ENCODE measurements around the gene MAGEA11. TPM values are rescaled to one million over a fixed set of nuclear protein-coding genes. Genes with fewer than 3 reads are reported as not detected.

The MAGEA11 gene
- total and polyA plus RNA-seq, 2 of the 4 experiments (the other 2 are of a cell fraction): not detected

DNA sequence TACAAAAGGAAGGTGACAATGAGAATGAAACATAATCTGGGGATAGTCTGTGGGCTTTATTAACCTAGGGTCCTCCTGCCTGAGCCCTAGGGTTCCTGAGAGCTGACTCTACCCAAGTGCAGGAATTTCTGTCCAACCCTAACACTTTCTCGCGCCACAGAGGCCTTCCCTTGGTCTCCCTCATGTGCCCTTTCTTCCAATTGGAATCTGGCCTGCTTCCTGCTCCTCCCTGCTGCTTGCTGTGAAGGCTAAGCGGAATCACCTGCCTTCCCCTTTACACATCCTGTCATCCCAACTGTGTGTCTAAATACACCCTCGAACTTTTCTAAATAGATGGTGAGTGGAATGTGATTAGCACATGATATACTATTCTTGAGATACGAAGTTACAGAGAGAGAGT, 5.9 kb downstream of the MAGEA11 start:
- H2AK9ac ChIP-seq (replicated peaks; ENCODE audit: low read depth, low read length, poor library complexity): no peak overlapping the region
- no peak for DNase-seq
- no peak for TF ChIP-seq CHD1 (IDR thresholded peaks at IDR 0.05; ENCODE audit: low read depth, low read length)
- TF ChIP-seq FOS (IDR thresholded peaks at IDR 0.05; ENCODE audit: low read depth, low read length): no peak
- TF ChIP-seq MAZ (IDR thresholded peaks at IDR 0.05; ENCODE audit: borderline replicate concordance, low read depth, low read length): no peak
- TF ChIP-seq BHLHE40 (IDR thresholded peaks at IDR 0.05; ENCODE audit: low read depth, low read length): no peak
- no peak for TF ChIP-seq SMC3 (IDR thresholded peaks at IDR 0.05; ENCODE audit: low read depth, low read length)
- TF ChIP-seq RCOR1 (IDR thresholded peaks at IDR 0.05; ENCODE audit: insufficient replicate concordance, low read length): no peak
- H3K18ac ChIP-seq (ENCODE audit: low read depth, low read length): no peak overlapping the region
- no peak overlapping the region for H3K14ac ChIP-seq (replicated peaks; ENCODE audit: low read depth, low read length)
- no peak overlapping the region for H2BK15ac ChIP-seq (ENCODE audit: low read depth, low read length)
- H3K9me1 ChIP-seq (ENCODE audit: insufficient read depth, low read length): no peaks in the 10 kb centered on the region
- H3K27me3 ChIP-seq (ENCODE audit: control insufficient read depth, insufficient read depth, low read length): peaks cover 2% of the 10 kb centered on the region; the same call in 1 of the 2 replicates
- no peak overlapping the region for H2BK120ac ChIP-seq (ENCODE audit: low read depth, low read length)
- no peaks in the 10 kb centered on the region for H4K20me1 ChIP-seq (ENCODE audit: insufficient read depth, low read length)
- H3K4me3 ChIP-seq (ENCODE audit: insufficient read depth, low read depth, low read length): no peak overlapping the region
- no peak overlapping the region for H2AK5ac ChIP-seq (ENCODE audit: low read depth, low read length)
- H2AFZ ChIP-seq (replicated peaks; ENCODE audit: low read length, poor library complexity): no peak overlapping the region
- no peak overlapping the region for H4K8ac ChIP-seq (ENCODE audit: low read depth in 2 of 2, low read length in 2 of 2)
- H3K36me3 ChIP-seq (ENCODE audit: control insufficient read depth, insufficient read depth, low read length): no peaks in the 10 kb centered on the region
- H3K9ac ChIP-seq (ENCODE audit: low read depth, low read length): no peak overlapping the region
- H3K56ac ChIP-seq (ENCODE audit: extremely low read depth, insufficient read depth, low read length): no peak overlapping the region
- intact Hi-C loops (cut with micrococcal nuclease) (no loop called here), dilution Hi-C loops (cut with HindIII; ENCODE audit: low sequenced_read_pairs, unreplicated experiment) (no loop called here), in situ Hi-C loops (cut with MboI; ENCODE audit: low sequenced_read_pairs) (loop anchor here (25.0 kb wide), 1 partner anchor 119 kb away; no protein-coding TSS in a partner anchor)
- no TSS peak for BruUV-seq (replicated peaks)
- H3K4me2 ChIP-seq (ENCODE audit: low read depth, low read length): no peak overlapping the region
- H2BK20ac ChIP-seq (ENCODE audit: low read depth, low read length): no peak overlapping the region
- no peak overlapping the region for H4K91ac ChIP-seq (ENCODE audit: insufficient read depth, low read depth, low read length)
- H3K27ac ChIP-seq (ENCODE audit: insufficient read depth, low read length): no peak overlapping the region
- no peak overlapping the region for H2BK5ac ChIP-seq (ENCODE audit: low read depth, low read length, poor library complexity, severe bottlenecking)
- no peaks in the 10 kb centered on the region for H3K9me3 ChIP-seq (ENCODE audit: control insufficient read depth, insufficient read depth, low read length)
- no CpG with 5 or more reads among the region's 5 CpGs for WGBS, 2 experiments (ENCODE audit: extremely low coverage in 2 of 2, insufficient read length in 1 of 2)
- no peak for ATAC-seq (ENCODE audit: low read depth)
- H4K5ac ChIP-seq (ENCODE audit: low read depth, low read length): no peak overlapping the region
- no peaks in the 10 kb centered on the region for H3K79me1 ChIP-seq (ENCODE audit: low read depth in 1 of 2, low read length in 2 of 2)
- ChIA-PET POLR2A (ENCODE audit: unreplicated experiment) (no interaction called here), CTCF (no interaction called here)
- no peaks in the 10 kb centered on the region for H3K4me1 ChIP-seq (ENCODE audit: control insufficient read depth, insufficient read depth, low read length)
- no peak overlapping the region for H3K23ac ChIP-seq (ENCODE audit: low read depth, low read length)
- H3K4ac ChIP-seq (ENCODE audit: low read depth, low read length): no peak overlapping the region
